Right cardiac atrium (tissue), 5 donors: ENCODE measurements around the gene RTTN. TPM values are rescaled to one million over a fixed set of nuclear protein-coding genes. Genes with fewer than 3 reads are reported as not detected.

ENCODE experiments used
- ATAC-seq, 2 donors: fragments of 200-7000 bp; cut with Tn5 transposase; one replicate each; pipeline versions ENCODE4 v1.8.0 to v1.9.1; 2020; ENCODE audit warnings: moderate library complexity in 2 of 2, mild to moderate bottlenecking in 1 of 2
- DNase-seq, 3 donors: peaks; one replicate each; pipeline ENCODE4 v3.0.0-alpha.2; 2020
- H3K27ac ChIP-seq: one replicate; pipeline ENCODE4 v1.5.1; 2013; ENCODE audit warnings: mild to moderate bottlenecking, low read length, control low read depth, moderate library complexity
- H3K27me3 ChIP-seq: one replicate; pipeline ENCODE4 v1.6.1; 2013; ENCODE audit not compliant: control insufficient read depth, insufficient read depth
- H3K4me1 ChIP-seq: one replicate; pipeline ENCODE4 v1.6.1; 2013; ENCODE audit warnings: low read length; ENCODE audit not compliant: control insufficient read depth, insufficient read depth
- H3K4me3 ChIP-seq: one replicate; pipeline ENCODE4 v1.5.1; 2013; ENCODE audit warnings: low read length, control low read depth
- H3K9me3 ChIP-seq: one replicate; pipeline ENCODE4 v1.6.1; 2013; ENCODE audit warnings: low read length; ENCODE audit not compliant: control insufficient read depth
- WGBS: extraction: QIAGEN DNeasy Blood & Tissue Kit; methylation state at CpG from one replicate; pipeline ENCODE4 v1.1.7; 2013; 5-methylcytosine and 5-hydroxymethylcytosine counted together
- intact Hi-C, 4 donors: fragments of 100-400 bp; cut with DNase I; formaldehyde crosslinking; loops; one replicate each; pipeline versions ENCODE4 v1.11.0 to v1.14.0; 2022 to 2023
- polyA plus RNA-seq: library from polyadenylated mRNA; stranded (reverse); fragments of 200-250 nt; gene quantifications from one replicate; pipeline ENCODE4 v1.2.3, GENCODE V29; 2013
- total RNA-seq, 4 donors: library from RNA; stranded (reverse); fragmentation: NEBNext Ultra II Directional; extraction: Animal tissue kit (Norgen Biotek cat#: 25700); gene quantifications; one replicate each; pipeline ENCODE4 v1.2.1, GENCODE V29; 2021
- donor health status: healthy with polysubstance abuse.
- donor health status: DM: no; HTN: yes; CAD: no.
- donor health status: DM: no; HTN: no; CAD: no.
- donor health status: DM: no; HTN: yes; CAD: no; lungs with severe emphysema.
- donor health status: DM: yes; HTN: yes; CAD: no.

The RTTN gene
- total and polyA plus RNA-seq, 5 donors: 3.8 to 7.9 (median 6.9) TPM

DNA sequence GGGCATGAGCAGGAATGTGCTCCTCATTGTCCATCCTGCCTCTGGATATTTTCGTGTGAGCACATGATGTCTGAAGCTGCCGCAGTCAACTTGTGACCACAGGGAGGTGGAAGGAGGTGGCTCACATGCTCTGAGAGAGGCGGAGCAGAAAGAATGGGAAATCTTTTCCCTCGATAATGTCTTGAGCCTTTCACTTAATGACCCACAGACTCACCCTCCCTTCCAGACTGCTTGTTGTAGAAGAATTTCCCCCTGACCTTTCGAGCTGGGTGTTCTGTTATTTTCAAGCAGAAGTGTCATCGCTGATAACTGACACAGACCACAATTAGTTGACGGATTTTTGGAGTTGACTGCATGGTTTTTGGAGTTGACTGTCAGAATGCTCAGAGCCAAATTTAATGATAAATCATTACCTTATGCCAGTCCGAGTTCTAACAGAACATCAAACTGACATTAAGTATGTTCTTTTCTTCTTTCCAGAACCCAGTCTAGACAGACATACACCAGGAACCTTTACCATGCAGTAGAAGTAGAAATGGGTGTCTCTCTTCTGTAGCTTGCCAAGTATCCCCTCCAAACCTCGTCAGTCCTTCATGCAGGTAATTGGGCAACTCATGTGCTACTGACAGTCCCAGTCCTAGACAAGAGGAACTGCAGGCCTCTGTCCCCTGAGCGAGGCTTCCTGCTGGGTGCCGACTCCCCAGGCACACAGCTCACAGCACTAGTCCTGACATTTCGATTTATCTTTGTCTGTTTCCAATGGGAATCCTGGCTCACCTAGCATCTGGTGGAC is 29.4 kb upstream of the RTTN start:
- Histone ChIP-seq H3K4me3 (no peak overlapping the region), H3K27me3 (no peaks in the 10 kb centered on the region), H3K9me3 (no peaks in the 10 kb centered on the region), H3K27ac (peak overlapping the region; percentile 11), H3K4me1 (peaks cover 6% of the 10 kb centered on the region)
- WGBS: 42% methylated on average over 12 of the region's 12 CpGs
- peak; percentile 84 to 94 for ATAC-seq
- intact Hi-C loops: no loop called here
- peak in 2 of 3 donors; percentile 20 to 40 for DNase-seq

DNA sequence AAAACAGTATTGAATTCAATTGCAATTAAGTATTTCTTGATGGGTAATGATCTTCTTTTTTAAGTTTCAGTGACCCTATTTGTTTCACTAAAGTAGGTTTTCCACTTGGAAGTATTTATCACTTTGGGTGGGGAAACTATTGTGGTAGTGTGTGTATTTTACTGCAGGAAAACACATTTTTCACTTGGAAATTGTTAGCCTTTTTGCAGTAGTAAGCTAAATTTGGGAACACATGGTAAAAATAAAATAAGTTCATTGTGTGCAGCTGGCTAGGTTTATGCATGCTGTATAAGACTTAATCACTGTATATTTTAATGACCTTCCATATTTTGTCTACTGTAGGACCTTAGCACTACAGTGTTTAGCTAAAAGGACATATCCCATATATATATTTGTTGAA is 28.5 kb upstream of the RTTN start:
- Histone ChIP-seq H3K9me3 (no peaks in the 10 kb centered on the region), H3K27me3 (no peaks in the 10 kb centered on the region), H3K27ac (no peak overlapping the region), H3K4me3 (no peak overlapping the region), H3K4me1 (peaks cover 6% of the 10 kb centered on the region)
- ATAC-seq: no peak
- intact Hi-C loops: no loop called here
- DNase-seq: no peak

DNA sequence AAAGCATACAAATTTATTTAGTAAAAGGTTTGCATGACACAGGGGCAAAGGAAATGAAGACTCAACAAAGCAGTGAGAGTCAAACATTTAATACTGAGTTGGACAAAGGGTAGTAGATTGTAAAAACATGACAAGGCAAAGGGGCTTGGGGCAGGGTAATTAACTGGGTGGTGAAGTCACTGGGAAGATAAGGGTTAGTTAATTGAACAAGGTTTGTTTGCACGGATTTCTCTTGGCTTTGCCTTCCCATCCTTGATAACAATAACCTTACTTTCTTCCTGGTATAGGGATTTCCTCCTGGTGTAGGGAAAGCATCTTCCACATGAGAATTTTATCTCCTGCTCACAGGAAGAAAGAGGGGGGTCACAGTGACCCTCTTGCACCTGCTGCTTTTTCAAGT is 26.8 kb upstream of the RTTN start:
- intact Hi-C loops: no loop called here
- Histone ChIP-seq H3K4me3 (no peak overlapping the region), H3K27me3 (no peaks in the 10 kb centered on the region), H3K4me1 (peaks cover 6% of the 10 kb centered on the region), H3K27ac (no peak overlapping the region), H3K9me3 (no peaks in the 10 kb centered on the region)
- ATAC-seq: no peak
- no peak for DNase-seq
- WGBS: 29% methylated on average over 1 of the region's 1 CpG

DNA sequence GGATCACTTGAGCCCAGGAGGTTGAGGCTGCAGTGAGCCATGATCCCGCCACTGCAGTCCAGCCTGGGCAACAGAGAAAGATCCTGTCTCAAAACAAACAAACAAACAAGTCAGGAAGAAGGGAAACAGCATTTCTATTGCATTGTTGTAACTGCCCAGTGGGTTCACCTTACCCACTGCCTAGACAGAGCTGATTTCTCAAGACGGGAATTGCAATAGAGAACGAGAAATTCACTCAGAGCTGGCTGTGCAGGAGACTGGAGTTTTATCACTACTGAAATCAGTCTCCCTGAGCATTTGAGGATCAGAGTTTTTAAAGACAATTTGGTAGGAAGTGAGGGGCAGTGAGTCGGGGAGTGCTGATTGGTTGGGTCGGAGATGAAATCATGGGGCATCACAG is 24.2 kb upstream of the RTTN start:
- Histone ChIP-seq H3K4me1 (peaks cover 2% of the 10 kb centered on the region), H3K9me3 (no peaks in the 10 kb centered on the region), H3K4me3 (no peak overlapping the region), H3K27me3 (no peaks in the 10 kb centered on the region), H3K27ac (no peak overlapping the region)
- DNase-seq: no peak
- whole genome bisulfite sequencing: 91% methylated on average over 5 of the region's 5 CpGs
- intact Hi-C loops: no loop called here
- no peak for ATAC-seq

DNA sequence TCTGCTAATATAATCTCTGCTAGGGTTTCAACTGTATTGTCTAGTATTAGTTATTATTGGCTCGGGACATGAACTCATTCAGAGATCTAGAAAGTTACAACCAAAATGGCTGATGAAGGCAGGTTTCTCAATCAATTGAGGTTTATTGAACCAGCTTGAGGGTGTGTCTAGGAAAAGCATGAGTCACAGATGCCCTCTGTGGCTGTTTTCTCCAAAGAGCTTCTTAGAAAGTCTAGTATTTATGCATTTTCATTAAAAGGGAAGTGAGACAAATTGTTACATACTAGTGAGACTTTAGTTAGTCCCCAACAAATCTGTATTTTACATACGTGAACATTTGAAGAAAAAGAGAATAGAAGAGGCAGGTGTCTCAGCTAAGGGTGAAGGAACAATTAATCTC is 23.0 kb upstream of the RTTN start:
- intact Hi-C loops: no loop called here
- ATAC-seq: no peak

DNA sequence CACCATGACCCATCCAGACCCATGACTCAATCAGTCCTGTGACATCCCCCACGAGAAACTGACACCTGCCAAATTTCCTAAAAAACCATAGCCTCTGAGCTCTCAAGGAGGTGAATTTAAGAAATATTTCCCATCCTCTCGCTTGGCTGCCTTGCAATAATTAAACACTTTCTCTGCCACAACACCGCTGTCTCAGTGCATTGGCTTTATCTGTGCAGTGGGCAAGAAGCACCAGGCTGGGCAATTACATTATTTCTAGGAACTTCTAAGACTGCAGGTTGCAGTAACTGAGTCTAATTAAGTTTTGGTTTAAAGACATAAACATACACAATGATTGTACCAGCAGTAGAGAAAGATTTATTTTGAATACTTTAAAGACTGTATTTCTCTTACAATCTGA is 22.0 kb upstream of the RTTN start:
- ATAC-seq (no peak), DNase-seq (no peak)
- Histone ChIP-seq H3K27me3 (no peaks in the 10 kb centered on the region), H3K27ac (no peak overlapping the region), H3K4me3 (no peak overlapping the region), H3K4me1 (no peaks in the 10 kb centered on the region), H3K9me3 (no peaks in the 10 kb centered on the region)
- WGBS: 71% methylated on average over 3 of the region's 3 CpGs
- intact Hi-C loops: no loop called here

More for the DNA sequence above, 23.0 kb upstream of the RTTN start:
- no peaks in the 10 kb centered on the region for H3K27me3 ChIP-seq
- no peak for DNase-seq
- no peaks in the 10 kb centered on the region for H3K9me3 ChIP-seq
- H3K4me3 ChIP-seq: no peak overlapping the region
- WGBS: 44% methylated on average over 2 of the region's 2 CpGs
- H3K27ac ChIP-seq: no peak overlapping the region
- H3K4me1 ChIP-seq: no peaks in the 10 kb centered on the region

DNA sequence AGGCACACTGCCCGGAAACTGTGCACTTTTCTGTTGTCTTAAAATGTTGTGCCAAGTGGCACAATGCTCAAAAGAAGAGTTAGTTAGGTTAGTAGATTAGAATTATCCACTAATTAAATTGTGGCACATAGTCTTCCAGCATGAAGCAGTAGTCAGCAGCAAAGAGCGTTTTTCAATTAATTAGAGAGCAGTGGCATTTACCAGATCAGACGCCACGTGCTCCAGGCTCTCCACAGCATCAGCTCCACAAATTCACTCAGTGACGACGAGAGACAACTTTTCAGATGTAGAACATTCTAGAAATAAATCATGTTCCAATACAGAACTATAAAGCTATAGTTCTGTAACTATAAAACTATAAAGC is 16.4 kb upstream of the RTTN start:
- no peak for ATAC-seq
- H3K4me1 ChIP-seq: no peaks in the 10 kb centered on the region
- no peak for DNase-seq
- WGBS: 82% methylated on average over 6 of the region's 6 CpGs
- intact Hi-C loops: no loop called here
- H3K27me3 ChIP-seq: no peaks in the 10 kb centered on the region
- H3K9me3 ChIP-seq: no peaks in the 10 kb centered on the region
- no peak overlapping the region for H3K4me3 ChIP-seq
- no peak overlapping the region for H3K27ac ChIP-seq

DNA sequence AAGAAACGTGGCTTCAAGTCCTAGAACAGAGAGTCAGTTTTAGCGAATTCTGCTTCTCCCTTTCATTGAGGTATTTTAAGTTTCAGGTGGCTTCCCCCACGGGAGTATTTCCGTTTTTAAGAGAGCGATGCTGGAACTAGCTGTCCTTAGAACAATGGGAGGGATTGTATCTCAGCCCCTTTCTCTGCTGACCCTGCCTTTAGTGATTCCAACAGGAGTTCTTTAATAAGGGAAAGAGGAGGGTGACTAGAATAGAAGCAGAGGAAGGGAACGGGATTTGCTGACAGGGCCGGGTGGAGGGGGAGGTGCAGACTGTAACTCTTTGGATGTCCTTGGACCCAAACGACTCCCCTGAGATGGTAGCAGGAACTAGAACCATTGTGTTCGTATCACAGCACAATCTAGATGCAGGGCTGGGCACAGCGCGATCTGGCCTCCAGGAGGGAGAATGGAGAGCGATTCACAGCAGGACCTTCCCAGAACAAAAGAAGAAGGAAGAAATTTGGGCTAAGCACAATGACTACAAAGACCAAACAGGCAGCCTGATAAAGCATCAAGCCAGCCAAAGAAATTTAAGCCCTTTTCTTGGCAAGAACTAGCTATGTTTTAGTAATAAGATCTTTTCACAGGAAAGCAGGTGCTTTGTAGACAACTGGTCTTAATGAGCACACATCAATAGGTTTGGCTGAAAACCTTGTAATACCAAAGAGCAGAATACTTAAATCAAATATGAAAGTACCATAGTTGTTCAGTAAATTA is 15.8 kb upstream of the RTTN start:
- no peak for DNase-seq
- Histone ChIP-seq H3K27ac (no peak overlapping the region), H3K27me3 (no peaks in the 10 kb centered on the region), H3K4me3 (no peak overlapping the region), H3K9me3 (no peaks in the 10 kb centered on the region), H3K4me1 (no peaks in the 10 kb centered on the region)
- 32% methylated on average over 12 of the region's 12 CpGs for WGBS
- intact Hi-C loops: no loop called here
- peak in 1 of 2 donors; percentile 67 for ATAC-seq

DNA sequence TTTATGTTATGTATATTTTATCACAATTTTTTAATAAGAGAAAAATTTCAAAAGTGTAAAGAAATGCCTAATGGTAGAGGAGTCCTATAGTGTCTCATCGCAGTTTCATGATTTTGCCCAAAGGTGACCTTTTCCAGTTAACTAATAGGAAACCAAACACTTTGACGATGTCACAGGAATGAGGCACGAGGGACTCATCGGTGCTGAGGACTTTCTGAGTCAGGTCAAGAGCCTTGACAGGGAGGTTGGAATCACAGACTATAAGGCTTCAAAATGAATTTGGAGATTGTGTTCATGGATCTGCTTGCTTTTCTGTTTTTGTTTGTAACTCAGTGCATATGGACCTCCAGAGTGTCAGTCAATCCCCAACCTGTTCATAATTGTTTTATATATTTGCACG is 15.1 kb upstream of the RTTN start:
- no peaks in the 10 kb centered on the region for H3K27me3 ChIP-seq
- DNase-seq (no peak), ATAC-seq (no peak)
- no peaks in the 10 kb centered on the region for H3K4me1 ChIP-seq
- H3K4me3 ChIP-seq: no peak overlapping the region
- WGBS: 79% methylated on average over 5 of the region's 5 CpGs
- H3K9me3 ChIP-seq: no peaks in the 10 kb centered on the region
- intact Hi-C loops: no loop called here
- no peak overlapping the region for H3K27ac ChIP-seq

DNA sequence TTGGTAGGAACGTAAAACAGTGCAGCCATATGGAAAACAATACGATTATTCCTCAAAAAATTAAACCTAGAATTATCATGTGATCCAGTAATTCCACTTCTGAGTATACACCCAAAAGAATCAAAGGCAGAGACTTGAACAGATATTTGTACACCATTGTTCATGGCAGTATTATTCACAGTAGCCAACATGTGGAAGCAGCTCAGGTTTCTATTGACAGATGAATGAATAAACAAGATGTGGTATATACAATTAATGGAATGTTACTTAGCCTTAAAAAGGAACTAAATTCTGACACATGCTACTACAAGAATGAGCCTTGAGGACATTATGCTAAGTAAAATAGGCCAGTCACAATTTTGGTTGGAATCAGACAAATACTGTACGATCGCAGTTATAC is 14.2 kb upstream of the RTTN start:
- DNase-seq (no peak), ATAC-seq (no peak)
- Histone ChIP-seq H3K27me3 (no peaks in the 10 kb centered on the region), H3K4me1 (no peaks in the 10 kb centered on the region), H3K9me3 (no peaks in the 10 kb centered on the region), H3K4me3 (no peak overlapping the region), H3K27ac (no peak overlapping the region)
- 94% methylated on average over 4 of the region's 4 CpGs for WGBS
- intact Hi-C loops: no loop called here

DNA sequence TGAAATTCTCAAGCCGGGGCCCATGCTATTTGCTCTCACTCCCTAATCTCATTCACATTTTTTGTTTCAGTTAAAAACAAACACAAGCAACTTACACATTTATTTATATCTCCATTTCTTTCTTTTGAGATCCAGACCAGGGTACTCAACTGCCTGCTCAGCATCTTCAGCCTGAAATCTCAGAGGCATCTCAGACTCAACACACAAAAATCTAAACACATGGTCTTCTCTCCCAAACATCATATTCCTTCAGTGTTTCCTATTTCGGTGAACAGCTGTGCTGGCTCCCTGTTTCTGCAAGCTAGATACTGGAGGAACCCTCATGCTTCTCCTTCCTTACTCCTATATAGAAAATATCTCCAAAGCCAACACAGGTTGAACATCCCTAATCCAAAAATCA is 11.3 kb upstream of the RTTN start:
- 76% methylated on average over 2 of the region's 2 CpGs for WGBS
- intact Hi-C loops: no loop called here

More for the DNA sequence above, 11.3 kb upstream of the RTTN start:
- Histone ChIP-seq H3K27me3 (no peaks in the 10 kb centered on the region), H3K4me3 (no peak overlapping the region), H3K27ac (no peak overlapping the region), H3K9me3 (no peaks in the 10 kb centered on the region), H3K4me1 (no peaks in the 10 kb centered on the region)
- DNase-seq (no peak), ATAC-seq (no peak)
